ENCODE measurements around the gene KRTAP20-4.

KRTAP20-4 gene

GRCh38 chr21:30652891-30653290 is 32.5 kb downstream of the KRTAP20-4 start:
- no peak for DNase-seq (ENCODE audit: low read depth)

- no peak for DNase-seq (ENCODE audit: low read depth)
Observed at GRCh38 chr21:30668776-30669175, 48.3 kb downstream of the KRTAP20-4 start.

Data from HS-5 (cell line).